Adrenal gland (tissue), 12 donors: Measurements from ENCODE around the gene P2RX2. TPM values are rescaled to one million over a fixed set of nuclear protein-coding genes. Genes with fewer than 3 reads are reported as not detected.

Source experiments
- DNase-seq, 7 donors: peaks; one replicate each; pipeline ENCODE4 v3.0.0-alpha.2; 2019 to 2020
- H3K27ac ChIP-seq, 5 donors: fragments of 200-600 bp; sonication (generic) in 4 of 5; 1 replicate in 3 of 5; 2 replicates in 2 of 5; pipeline versions ENCODE4 v1.5.1 to v1.8.0; 2016 to 2020; ENCODE audit warnings: mild to moderate bottlenecking in 1 of 5
- H3K27me3 ChIP-seq: fragments of 200-600 bp; 2 replicates; pipeline ENCODE4 v1.8.0; 2021
- H3K36me3 ChIP-seq, 2 donors: fragments of 200-600 bp; replicated peaks in 1 of 2; 1 replicate in 1 of 2; 2 replicates in 1 of 2; pipeline versions ENCODE4 v1.5.1 to v1.8.0; 2018 to 2022
- H3K4me1 ChIP-seq, 2 donors: fragments of 200-600 bp; replicated peaks in 1 of 2; 1 replicate in 1 of 2; 2 replicates in 1 of 2; pipeline versions ENCODE4 v1.5.1 to v1.8.0; 2018 to 2021
- H3K4me3 ChIP-seq, 4 donors: fragments of 200-600 bp; sonication (generic) in 3 of 4; one replicate each; pipeline ENCODE4 v1.5.1; 2016 to 2018
- H3K9me3 ChIP-seq, 3 donors: fragments of 200-600 bp; sonication (generic) in 1 of 3; replicated peaks in 1 of 3; 1 replicate in 2 of 3; 2 replicates in 1 of 3; pipeline versions ENCODE4 v1.5.1 to v1.8.0; 2016 to 2021
- POLR2A ChIP-seq, 2 donors: fragments of 450-650 bp; IDR thresholded peaks; one replicate each; pipeline ENCODE4 v1.6.1; 2017; ENCODE audit warnings: antibody characterized with exemption in 2 of 2, mild to moderate bottlenecking in 2 of 2, moderate library complexity in 1 of 2
- WGBS, 4 donors: extraction: QIAGEN DNeasy Blood & Tissue Kit in 2 of 4; methylation state at CpG; one replicate each; pipeline versions ENCODE4 v1.1.5 to v1.1.7; 2013 to 2017; 5-methylcytosine and 5-hydroxymethylcytosine counted together
- intact Hi-C, 2 donors: fragments of 100-400 bp; cut with DNase I; formaldehyde crosslinking; loops; one replicate each; pipeline versions ENCODE4 v1.14.1 to v1.15.0; 2022 to 2023
- polyA plus RNA-seq, 3 donors: library from polyadenylated mRNA; stranded (reverse); fragments of 200-250 nt in 2 of 3; fragments of 350-450 nt in 1 of 3; fragmentation: Illumina TruSeq in 1 of 3; extraction: RNeasy Lipid Tissue Mini Kit (QIAGEN cat#74804) in 1 of 3; gene quantifications; one replicate each; pipeline ENCODE4 v1.2.3, GENCODE V29; 2013 to 2014
- total RNA-seq, 9 donors: library from RNA; depleted of rRNA in 4 of 9; stranded (reverse); fragments of >200 nt in 4 of 9; fragments of 120-200 nt in 1 of 9; fragmentation: NEBNext Ultra II Directional in 1 of 9; extraction: Animal tissue kit (Norgen Biotek cat#: 25700) in 1 of 9; gene quantifications; one replicate each; pipeline versions ENCODE4 v1.1.0 to v1.2.4, GENCODE V29; 2013 to 2023
- TF ChIP-seq, protein P1 (sequence below), 6 experiments: fragments of 450-650 bp in 4 of 6; fragments of 200-600 bp in 2 of 6; sonication (generic) in 1 of 6; IDR thresholded peaks; 1 replicate in 5 of 6; 2 replicates in 1 of 6; pipeline versions ENCODE4 v1.5.1 to v1.8.0; 2016 to 2021; ENCODE audit warnings: antibody characterized with exemption in 6 of 6, mild to moderate bottlenecking in 2 of 6, moderate library complexity in 1 of 6
- donor health status: healthy with polysubstance abuse.
- donor health status: Bipolar disorder and iron deficiency.
- donor health status: DM: yes; HTN: yes; CAD: no.
- donor health status: DM: no; HTN: no; CAD: no.
- donor health status: DM: no; HTN: no; CAD: no.
- donor health status: DM: yes; HTN: yes; CAD: no.

P2RX2 gene
- total and polyA plus RNA-seq, 12 donors, result 0.11 to 1.9 (median 0.44) TPM; not detected in 9

- intact Hi-C loops, result no loop called here
- peaks cover 0 to 4% of the 10 kb centered on the region in 2 donors for H3K36me3 ChIP-seq
- 84 to 96% (median 92%) methylated on average over 11 to 22 of the region's 22 CpGs for WGBS, 4 donors
- peaks cover 10% of the 10 kb centered on the region for H3K27me3 ChIP-seq
- H3K4me3 ChIP-seq, result no peak overlapping the region
- no peak overlapping the region for H3K27ac ChIP-seq
- no peaks in the 10 kb centered on the region for H3K9me3 ChIP-seq
- H3K4me1 ChIP-seq, result peaks cover 0 to 5% of the 10 kb centered on the region in 2 donors
- DNase-seq, result no peak
- TF ChIP-seq POLR2A (IDR thresholded peaks at IDR 0.05), result no peak
- TF ChIP-seq, protein P1, sequence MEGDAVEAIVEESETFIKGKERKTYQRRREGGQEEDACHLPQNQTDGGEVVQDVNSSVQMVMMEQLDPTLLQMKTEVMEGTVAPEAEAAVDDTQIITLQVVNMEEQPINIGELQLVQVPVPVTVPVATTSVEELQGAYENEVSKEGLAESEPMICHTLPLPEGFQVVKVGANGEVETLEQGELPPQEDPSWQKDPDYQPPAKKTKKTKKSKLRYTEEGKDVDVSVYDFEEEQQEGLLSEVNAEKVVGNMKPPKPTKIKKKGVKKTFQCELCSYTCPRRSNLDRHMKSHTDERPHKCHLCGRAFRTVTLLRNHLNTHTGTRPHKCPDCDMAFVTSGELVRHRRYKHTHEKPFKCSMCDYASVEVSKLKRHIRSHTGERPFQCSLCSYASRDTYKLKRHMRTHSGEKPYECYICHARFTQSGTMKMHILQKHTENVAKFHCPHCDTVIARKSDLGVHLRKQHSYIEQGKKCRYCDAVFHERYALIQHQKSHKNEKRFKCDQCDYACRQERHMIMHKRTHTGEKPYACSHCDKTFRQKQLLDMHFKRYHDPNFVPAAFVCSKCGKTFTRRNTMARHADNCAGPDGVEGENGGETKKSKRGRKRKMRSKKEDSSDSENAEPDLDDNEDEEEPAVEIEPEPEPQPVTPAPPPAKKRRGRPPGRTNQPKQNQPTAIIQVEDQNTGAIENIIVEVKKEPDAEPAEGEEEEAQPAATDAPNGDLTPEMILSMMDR (IDR thresholded peaks at IDR 0.05), result no peak
Observed at GRCh38 chr12:132624186-132624855, 5.7 kb downstream of the P2RX2 start.

GRCh38 chr12:132624910-132625630 lies 6.5 kb downstream of the P2RX2 start:
- Histone ChIP-seq H3K4me1 (peaks cover 0 to 5% of the 10 kb centered on the region in 2 donors), H3K9me3 (no peaks in the 10 kb centered on the region), H3K36me3 (peaks cover 0 to 4% of the 10 kb centered on the region in 2 donors), H3K27me3 (peaks cover 2% of the 10 kb centered on the region), H3K27ac (no peak overlapping the region), H3K4me3 (no peak overlapping the region)
- DNase-seq, result no peak
- TF ChIP-seq, protein P1 (IDR thresholded peaks at IDR 0.05), result no peak
- TF ChIP-seq POLR2A (IDR thresholded peaks at IDR 0.05), result no peak
- intact Hi-C loops, result no loop called here
- WGBS, 4 donors, result 91 to 95% (median 94%) methylated on average over 19 to 32 of the region's 32 CpGs

DNA sequence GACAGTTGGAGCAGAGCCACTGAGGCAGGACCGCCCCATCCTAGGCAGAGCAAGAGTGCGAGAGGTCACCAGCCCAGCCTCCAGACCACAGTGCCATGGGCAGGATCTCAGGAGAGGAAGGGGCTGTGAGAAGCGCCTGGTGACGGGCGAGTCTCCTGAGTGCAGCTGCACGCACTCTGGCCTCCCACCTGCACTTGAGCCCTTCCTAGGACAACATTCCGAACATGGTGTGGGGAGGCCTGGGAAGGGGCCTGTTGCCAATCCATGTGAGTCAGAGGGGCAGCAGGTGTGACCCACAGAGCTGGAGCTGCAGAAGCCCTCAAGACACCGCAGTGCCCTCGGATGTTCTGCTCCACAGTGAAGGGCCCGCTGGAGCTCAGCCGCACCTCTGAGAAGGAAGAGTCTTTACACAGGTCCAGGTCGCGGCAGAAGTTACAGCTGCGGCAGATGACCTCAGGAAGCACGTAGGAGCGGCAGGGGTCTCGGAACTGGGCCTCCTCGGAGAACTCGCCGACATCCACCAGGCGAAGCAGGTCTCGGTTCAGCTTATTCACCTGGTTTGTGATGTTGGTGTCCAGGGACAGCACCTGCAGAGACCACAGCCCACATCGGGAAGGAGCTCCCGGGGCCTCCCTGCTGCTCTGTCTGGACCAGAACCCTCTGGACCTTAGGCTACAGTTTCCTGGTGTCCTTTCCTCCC lies 7.3 kb downstream of the P2RX2 start:
- peaks cover 0 to 4% of the 10 kb centered on the region in 2 donors for H3K36me3 ChIP-seq
- DNase-seq, result no peak
- no peak overlapping the region for H3K27ac ChIP-seq
- TF ChIP-seq, protein P1 (IDR thresholded peaks at IDR 0.05), result no peak
- TF ChIP-seq POLR2A (IDR thresholded peaks at IDR 0.05), result no peak
- H3K4me1 ChIP-seq, result peaks cover 0 to 5% of the 10 kb centered on the region in 2 donors
- no peaks in the 10 kb centered on the region for H3K9me3 ChIP-seq
- no peaks in the 10 kb centered on the region for H3K27me3 ChIP-seq
- no peak overlapping the region for H3K4me3 ChIP-seq
- WGBS, 4 donors, result 95 to 99% (median 96%) methylated on average over 12 to 24 of the region's 24 CpGs
- intact Hi-C loops, result no loop called here

DNA sequence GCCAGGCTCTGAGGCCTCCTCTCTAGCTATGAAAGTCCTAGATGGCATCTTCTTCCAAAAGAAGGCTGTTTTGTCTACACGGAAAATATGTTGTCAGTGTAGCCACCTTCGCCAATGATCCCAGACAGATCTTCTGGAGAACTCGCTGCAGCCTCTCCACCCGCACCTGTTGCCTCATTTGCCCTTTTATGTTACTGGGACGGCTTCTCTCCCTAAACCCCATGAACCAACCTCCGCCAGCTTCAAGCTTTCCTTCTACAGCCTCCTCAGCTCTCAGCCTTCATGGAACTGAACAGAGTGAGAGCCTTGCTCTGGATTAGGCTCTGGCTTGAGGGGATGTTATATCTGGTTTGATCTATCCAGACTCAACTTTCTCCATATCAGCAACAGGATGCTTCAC lies 10.8 kb downstream of the P2RX2 start:
- H3K27me3 ChIP-seq, result no peaks in the 10 kb centered on the region
- no peaks in the 10 kb centered on the region for H3K4me1 ChIP-seq
- TF ChIP-seq, protein P1 (IDR thresholded peaks at IDR 0.05), result no peak
- no peak for TF ChIP-seq POLR2A (IDR thresholded peaks at IDR 0.05)
- 95 to 99% (median 97%) methylated on average over 6 of the region's 6 CpGs for WGBS, 4 donors
- H3K36me3 ChIP-seq, result peaks cover 0 to 14% of the 10 kb centered on the region in 2 donors
- H3K4me3 ChIP-seq, result no peak overlapping the region
- intact Hi-C loops, result no loop called here
- no peaks in the 10 kb centered on the region for H3K9me3 ChIP-seq
- DNase-seq, result no peak
- no peak overlapping the region for H3K27ac ChIP-seq
